Activated T-cell treated with anti-CD3 and anti-CD28 coated beads for 48 hours (primary cell): Measurements from ENCODE around the gene CPT1A.

ENCODE experiments used
- DNase-seq: peaks from one replicate; pipeline ENCODE4 v3.0.0-alpha.2; 2020; ENCODE audit warnings: low read depth

CPT1A gene

GRCh38 chr11:68831124-68831523, 10.6 kb downstream of the CPT1A start:
- no peak for DNase-seq

DNA sequence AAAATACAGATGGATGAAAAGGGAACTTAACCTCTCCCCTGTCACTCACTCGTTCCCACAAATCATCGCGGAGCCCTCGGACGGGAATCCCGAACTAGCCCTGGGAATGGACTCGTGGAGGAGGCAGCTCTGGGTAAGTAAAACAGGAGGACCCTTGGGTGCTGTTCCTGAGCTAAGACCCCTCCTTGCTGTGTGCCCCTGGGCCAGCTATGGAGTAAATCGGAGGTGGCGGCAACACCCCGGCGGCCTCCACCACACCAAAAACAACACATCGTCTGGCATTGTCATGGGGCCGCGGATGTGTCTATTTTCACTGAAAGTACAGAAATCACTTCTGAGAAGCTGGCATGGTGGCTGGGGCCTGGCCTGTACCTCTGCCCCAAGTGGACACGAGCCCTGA, 12.1 kb downstream of the CPT1A start:
- no peak for DNase-seq

- DNase-seq: no peak
These were observed 12.8 kb downstream of the CPT1A start for GRCh38 chr11:68828957-68829356.

DNA sequence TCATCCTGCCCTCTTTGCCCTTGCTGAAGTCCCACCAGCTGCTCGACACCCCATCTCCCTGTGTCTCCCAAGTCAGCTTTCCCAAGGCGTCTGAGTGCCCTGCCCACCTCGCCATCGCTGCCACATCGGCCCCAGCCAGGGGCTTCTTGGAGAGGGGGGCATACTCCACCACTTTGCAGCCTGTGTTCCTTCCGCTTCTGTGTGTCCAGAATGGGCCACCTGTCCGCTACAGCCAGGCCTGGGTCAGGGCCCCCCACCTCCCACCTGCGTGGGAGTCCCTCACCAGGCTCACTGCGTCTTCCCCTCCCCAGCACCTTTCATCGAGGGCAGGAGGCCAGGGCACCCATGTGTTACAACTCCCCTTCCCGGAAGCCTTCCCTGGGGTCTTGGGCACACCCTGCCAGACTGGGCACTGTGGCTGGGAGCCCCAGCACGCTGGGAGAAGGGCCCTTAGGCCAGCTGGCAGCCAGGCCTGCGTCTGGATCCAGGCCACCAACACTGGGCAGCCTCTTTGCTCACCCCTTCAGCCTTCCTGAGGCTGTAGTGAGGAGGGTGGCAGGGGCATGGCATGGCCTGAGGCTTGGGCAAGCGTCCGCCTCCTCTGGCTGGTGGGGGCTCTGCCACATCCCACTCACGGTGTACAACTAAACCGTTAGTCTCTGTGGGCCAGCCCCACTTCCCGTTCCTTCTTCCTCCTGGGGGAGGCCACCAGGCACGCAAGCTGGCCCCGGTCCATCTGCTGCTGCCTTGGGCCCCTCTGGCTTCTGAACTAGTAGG, 13.4 kb downstream of the CPT1A start:
- DNase-seq: no peak

DNA sequence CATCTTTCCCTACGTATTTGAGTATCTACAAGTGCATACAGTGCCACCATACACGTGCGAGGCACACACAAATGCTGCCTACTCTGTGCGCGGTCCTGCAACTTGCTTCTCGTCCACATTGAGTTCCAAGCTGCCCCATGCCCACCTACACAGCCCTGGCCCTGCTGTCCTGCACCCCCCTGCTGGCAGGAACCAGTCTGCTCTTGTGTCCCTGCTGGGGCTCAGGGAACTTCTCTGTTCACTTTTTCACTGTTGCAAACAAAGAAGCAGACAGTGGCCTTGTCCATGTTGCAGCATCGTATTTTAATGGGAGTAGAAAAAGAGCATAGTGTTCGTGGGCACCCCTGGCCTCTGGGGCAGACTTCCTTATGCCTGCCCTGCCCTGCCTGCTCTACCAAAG, 14.0 kb downstream of the CPT1A start:
- no peak for DNase-seq

DNA sequence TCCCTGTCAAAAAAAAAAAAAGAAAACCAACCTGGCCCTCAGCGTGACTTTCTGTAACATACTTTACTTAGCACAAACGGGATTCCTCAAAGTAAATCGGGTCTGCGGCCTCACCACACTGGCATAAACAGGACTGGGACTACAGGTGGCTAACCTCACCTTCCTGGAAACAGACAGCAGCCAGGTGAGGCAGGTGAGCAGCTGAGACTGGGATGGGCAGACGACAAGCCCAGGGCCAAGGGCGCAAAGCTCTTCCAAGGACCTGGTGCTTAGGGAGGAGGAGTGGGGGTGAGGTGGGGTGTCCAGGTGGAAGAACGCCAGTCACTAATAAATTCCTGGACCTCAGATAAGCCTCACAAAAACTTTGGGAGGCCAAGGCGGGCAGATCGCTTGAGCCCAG, 15.0 kb downstream of the CPT1A start:
- no peak for DNase-seq

DNA sequence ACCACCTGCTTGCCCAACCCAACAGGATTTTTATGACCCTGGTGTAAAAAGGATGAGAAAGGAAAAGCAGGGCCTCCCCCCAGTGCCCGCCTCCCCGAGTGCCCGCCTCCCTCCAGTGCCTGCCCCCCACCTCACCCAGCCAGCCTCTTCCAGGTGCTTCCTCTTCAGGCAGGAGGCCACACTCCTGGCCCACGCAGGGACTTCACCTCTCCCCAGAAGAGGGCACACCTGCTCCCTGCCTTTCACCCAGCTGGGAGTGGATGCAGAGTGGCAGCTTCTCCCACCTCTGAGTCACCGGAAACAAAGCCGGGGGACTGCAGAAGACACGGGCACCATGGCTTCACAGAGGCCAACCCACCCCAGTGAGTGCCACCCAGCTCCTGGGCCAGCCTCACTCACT, 16.1 kb downstream of the CPT1A start:
- DNase-seq: peak; percentile 47

GRCh38 chr11:68822546-68822945, 19.2 kb downstream of the CPT1A start:
- DNase-seq: no peak

- no peak for DNase-seq
These were observed 20.0 kb downstream of the CPT1A start for GRCh38 chr11:68821670-68822069.

DNA sequence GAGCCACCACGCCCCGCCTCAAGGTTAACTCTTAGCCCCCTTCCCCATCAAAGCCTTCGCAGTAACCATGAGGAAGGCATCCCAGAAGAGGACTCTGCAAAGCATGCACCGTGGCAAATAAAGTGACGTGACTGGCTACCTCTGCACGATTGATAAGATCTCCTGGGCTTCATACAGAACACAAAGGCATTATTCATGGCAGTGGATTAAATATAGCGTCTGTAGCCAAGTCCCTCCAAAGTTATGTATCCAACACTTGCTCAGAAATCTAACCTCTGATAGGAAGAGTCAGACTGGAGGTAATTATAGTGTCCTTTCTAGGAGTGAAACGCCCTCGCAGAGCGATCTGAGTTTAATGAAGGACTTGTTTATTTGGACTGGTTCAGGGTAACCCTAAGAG, 22.4 kb downstream of the CPT1A start:
- DNase-seq: no peak

- DNase-seq: no peak
These were observed 23.5 kb downstream of the CPT1A start for GRCh38 chr11:68818181-68818580.

- DNase-seq: no peak
These were observed 24.2 kb downstream of the CPT1A start for GRCh38 chr11:68817554-68817953.

DNA sequence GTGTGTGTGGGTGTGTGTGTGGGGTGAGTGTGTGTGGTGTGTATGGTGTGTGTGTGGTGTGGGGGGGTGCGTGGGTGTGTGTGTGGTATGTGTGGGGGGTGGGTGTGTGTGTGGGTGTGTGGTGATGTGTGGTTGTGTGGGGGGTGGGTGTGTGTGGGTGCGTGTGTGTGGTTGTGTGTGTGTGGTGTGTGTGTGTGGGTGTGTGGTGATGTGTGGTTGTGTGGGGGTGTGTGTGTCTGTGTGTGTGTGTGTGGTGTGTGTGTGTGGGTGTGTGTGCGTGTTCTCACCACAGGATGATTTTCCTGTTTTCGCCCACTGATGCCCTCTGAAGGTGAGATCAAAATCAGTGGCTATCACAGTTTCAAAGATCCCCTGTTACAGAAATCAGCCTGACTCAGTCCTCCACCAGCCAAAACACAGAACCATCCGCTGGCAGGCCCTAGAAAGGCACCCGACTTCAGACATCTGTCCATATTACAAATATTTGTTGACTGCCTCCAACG, 24.7 kb downstream of the CPT1A start:
- peak; percentile 15 for DNase-seq

DNA sequence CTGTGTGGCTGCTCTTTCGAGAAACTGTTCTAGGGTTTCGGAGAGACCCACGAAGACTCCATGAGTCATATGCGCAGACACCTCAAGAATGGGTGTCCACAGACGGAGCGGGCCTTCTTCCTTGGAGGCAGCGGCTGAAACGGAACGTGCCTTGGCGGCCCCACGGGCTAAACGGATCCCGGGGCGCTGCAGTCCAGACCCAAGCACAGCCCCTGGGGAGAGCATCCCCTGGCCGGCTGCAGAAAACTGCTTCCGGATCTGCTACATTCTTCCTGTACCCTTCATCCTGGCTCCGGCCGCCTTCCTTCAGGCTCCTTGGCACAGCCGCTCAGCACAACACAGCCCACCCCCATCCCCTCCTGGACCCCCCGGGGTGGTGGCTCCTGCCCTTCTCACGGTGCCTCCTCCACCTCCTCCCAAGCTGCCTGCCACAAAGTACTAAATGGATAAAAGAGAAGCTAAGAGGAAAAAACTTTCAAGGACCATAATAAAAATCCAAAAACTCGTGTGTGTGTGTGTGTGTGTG, 25.4 kb downstream of the CPT1A start:
- DNase-seq: no peak

DNA sequence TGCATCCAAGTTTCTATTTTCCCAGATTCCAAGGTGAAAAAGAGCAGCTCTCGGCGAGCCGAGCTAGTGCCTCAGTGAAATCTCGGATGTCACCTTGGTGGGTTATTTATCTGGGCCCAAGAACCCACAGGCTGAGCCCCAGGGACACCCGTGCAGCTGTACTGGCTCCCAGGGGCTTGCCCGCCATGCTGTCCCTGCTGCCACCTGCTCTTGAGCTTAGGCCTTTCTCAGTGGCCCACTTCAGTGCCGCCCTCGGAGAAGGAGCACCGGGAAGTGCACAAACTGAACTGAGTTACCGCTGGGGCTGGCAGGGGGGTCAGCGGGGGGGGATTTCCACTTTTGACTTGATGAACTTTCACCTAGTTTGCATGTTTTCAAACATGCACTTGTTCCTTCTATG, 27.9 kb downstream of the CPT1A start:
- no peak for DNase-seq

- no peak for DNase-seq
These were observed 29.2 kb downstream of the CPT1A start for GRCh38 chr11:68812526-68812925.

DNA sequence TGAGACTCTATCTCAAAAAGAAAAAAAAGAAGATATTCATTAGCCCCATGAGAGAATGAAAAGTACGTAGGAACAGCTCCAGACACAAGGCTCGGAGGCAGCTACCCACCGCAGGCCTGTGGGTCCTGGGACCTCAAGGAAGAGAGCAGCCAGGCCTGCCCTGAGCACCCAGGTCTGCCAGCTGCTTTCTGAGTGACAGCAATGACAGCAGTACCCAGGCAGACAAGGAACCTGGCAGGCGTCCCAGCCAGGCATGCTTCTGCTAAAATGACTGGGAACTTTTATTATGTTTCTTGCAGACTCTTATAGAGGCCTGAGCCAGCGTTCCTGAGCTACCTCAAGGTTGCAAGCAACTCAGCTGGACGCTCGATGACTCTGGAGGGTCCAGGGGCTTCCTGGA, 31.6 kb downstream of the CPT1A start:
- no peak for DNase-seq

GRCh38 chr11:68809506-68809905, 32.2 kb downstream of the CPT1A start:
- DNase-seq: no peak

GRCh38 chr11:68808787-68809186, 32.9 kb downstream of the CPT1A start:
- DNase-seq: no peak

- no peak for DNase-seq
These were observed 34.5 kb downstream of the CPT1A start for GRCh38 chr11:68806931-68807844.

DNA sequence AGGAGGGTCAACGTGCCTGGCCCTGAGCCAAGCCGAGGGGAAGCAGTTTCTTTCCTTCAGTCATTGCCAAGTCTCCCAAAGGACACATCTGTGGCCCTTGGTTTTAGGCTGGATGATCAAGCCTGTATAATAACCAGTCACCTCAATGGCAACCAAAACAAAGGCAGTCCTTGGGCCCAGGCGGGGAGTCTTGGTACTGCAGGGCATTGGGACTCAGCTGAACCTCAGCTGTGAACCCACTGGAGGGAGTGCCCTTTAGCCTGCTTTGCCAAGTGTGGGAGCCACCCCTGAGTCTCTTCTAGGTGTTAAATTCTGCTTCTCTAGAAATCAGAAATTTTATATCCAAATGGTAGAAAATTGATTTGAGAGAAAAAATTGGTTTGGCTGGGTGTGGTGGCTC, 36.9 kb downstream of the CPT1A start:
- no peak for DNase-seq

- no peak for DNase-seq
These were observed 38.0 kb downstream of the CPT1A start for GRCh38 chr11:68803766-68804165.
